ENCODE data around the gene ABHD18.
A peak's percentile ranks its signal among the peaks of the same experiment; 100 is the strongest.

Gene ABHD18

GRCh38 chr4:128068918-128069317, 103.7 kb downstream of the ABHD18 start:
- DNase-seq (ENCODE audit: low spot score), result peak; percentile 36

GRCh38 chr4:128076464-128076863, 111.3 kb downstream of the ABHD18 start:
- DNase-seq (ENCODE audit: low spot score), result no peak

All from cerebellar cortex (tissue), 1 donor.